HL-60 (cell line): Measurements from ENCODE around the gene VAV2.

ENCODE experiments used
- DNase-seq, 2 experiments: peaks; one replicate each; pipeline ENCODE4 v3.0.0-alpha.2; 2010 to 2020; ENCODE audit warnings: low read depth in 1 of 2, low spot score in 1 of 2
- H3K27ac ChIP-seq: fragments of 250-450 bp; sonication (Bioruptor Pico); replicated peaks from 2 replicates; pipeline ENCODE4 v1.5.1; 2020; ENCODE audit warnings: mild to moderate bottlenecking, moderate library complexity
- H3K27me3 ChIP-seq: fragments of 250-450 bp; sonication (Bioruptor Pico); 2 replicates; pipeline ENCODE4 v1.5.1; 2021; ENCODE audit warnings: mild to moderate bottlenecking, moderate library complexity; ENCODE audit not compliant: insufficient read depth, poor library complexity, severe bottlenecking
- H3K4me3 ChIP-seq: replicated peaks from 2 replicates; pipeline ENCODE4 v1.5.1; 2011; ENCODE audit warnings: mild to moderate bottlenecking, control low read depth, low read length; ENCODE audit not compliant: insufficient read depth
- GABPA ChIP-seq: IDR thresholded peaks from 2 replicates; pipeline ENCODE4 v1.6.1; 2012; ENCODE audit warnings: low read depth
- POLR2AphosphoS5 ChIP-seq: IDR thresholded peaks from 2 replicates; pipeline ENCODE4 v1.6.1; 2012; ENCODE audit warnings: low read depth
- REST ChIP-seq: IDR thresholded peaks from 2 replicates; pipeline ENCODE4 v1.6.1; 2012; ENCODE audit warnings: low read depth; ENCODE audit not compliant: insufficient replicate concordance
- SPI1 ChIP-seq: IDR thresholded peaks from 2 replicates; pipeline ENCODE4 v1.6.1; 2012; ENCODE audit warnings: low read depth, mild to moderate bottlenecking, borderline replicate concordance
- TF ChIP-seq, protein P1 (sequence below): IDR thresholded peaks from one replicate; pipeline ENCODE4 v1.5.1; 2011; ENCODE audit warnings: low read length, control low read depth, inconsistent platforms; ENCODE audit not compliant: insufficient read depth

The VAV2 gene

DNA sequence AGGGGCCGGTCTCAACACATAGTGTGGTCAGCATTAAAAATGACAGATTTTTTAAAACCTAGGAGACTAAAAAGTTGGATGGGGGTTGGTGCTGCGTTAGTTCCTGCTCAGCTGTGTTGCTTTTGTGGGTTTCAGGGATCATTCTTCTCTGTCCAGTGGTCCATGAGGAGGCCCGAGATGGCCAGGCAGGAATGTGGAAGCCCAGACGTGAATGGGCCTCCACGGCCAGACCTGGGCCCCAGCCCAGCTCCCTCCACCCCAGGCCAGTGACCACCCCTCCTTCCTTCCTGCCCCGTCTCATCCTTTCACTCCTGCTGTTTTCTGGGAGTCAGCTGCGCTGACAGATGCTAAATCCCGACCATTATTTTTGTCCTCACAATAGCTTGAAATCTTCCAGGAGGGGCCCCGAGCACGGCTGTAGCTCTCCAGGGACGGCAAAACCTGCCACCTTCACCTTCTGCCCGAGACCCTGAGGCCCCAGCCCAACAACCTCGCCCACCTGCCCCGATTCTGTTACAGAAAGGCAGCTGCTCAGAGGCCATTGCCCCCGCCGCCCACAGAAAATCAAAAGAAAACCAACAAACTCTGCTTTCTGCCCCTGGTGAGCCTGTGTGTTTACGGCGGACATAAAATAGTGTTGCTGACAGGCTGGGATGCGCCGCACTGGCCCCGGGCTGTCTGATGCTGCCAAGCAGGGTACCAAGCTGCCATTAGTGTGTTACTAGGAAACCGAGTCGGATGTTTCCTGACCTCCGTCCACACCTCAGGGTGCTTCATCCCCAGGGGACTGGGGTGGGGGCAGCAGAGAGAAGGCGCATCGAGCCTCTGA lies 170.3 kb downstream of the VAV2 start:
- H3K27ac ChIP-seq, result no peak overlapping the region

DNA sequence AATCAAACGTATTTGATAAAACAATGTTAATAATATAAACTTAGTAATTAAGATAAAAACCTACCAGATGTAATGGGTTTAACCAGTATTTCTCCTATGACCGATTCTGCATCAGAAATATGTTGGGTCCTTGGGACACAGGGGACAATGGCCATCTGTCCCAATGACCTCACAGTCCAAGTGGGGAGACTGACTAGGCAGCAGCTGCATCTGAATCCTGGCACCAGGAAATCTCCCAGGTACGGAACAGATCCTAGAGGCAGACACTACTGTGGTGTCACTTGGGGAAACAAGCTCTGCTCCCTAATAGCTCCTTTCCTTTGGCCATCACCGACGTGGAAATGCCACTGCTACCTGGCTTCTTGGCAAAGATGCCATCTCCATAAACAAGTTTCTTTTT lies 172.2 kb downstream of the VAV2 start:
- DNase-seq, result no peak
- TF ChIP-seq SPI1 (no peak), REST (no peak), GABPA (no peak), POLR2AphosphoS5 (no peak)
- TF ChIP-seq, protein P1, sequence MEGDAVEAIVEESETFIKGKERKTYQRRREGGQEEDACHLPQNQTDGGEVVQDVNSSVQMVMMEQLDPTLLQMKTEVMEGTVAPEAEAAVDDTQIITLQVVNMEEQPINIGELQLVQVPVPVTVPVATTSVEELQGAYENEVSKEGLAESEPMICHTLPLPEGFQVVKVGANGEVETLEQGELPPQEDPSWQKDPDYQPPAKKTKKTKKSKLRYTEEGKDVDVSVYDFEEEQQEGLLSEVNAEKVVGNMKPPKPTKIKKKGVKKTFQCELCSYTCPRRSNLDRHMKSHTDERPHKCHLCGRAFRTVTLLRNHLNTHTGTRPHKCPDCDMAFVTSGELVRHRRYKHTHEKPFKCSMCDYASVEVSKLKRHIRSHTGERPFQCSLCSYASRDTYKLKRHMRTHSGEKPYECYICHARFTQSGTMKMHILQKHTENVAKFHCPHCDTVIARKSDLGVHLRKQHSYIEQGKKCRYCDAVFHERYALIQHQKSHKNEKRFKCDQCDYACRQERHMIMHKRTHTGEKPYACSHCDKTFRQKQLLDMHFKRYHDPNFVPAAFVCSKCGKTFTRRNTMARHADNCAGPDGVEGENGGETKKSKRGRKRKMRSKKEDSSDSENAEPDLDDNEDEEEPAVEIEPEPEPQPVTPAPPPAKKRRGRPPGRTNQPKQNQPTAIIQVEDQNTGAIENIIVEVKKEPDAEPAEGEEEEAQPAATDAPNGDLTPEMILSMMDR, result no peak
- H3K4me3 ChIP-seq, result no peak overlapping the region
- no peaks in the 10 kb centered on the region for H3K27me3 ChIP-seq
- H3K27ac ChIP-seq, result no peak overlapping the region

More for the DNA sequence above, 170.3 kb downstream of the VAV2 start:
- Histone ChIP-seq H3K27me3 (no peaks in the 10 kb centered on the region), H3K4me3 (no peak overlapping the region)
- TF ChIP-seq, protein P1, result no peak
- no peak for DNase-seq

GRCh38 chr9:133818444-133818843 lies 173.7 kb downstream of the VAV2 start:
- no peak for TF ChIP-seq POLR2AphosphoS5
- TF ChIP-seq GABPA, result no peak
- TF ChIP-seq, protein P1, result no peak
- no peak for TF ChIP-seq REST
- no peaks in the 10 kb centered on the region for H3K27me3 ChIP-seq

DNA sequence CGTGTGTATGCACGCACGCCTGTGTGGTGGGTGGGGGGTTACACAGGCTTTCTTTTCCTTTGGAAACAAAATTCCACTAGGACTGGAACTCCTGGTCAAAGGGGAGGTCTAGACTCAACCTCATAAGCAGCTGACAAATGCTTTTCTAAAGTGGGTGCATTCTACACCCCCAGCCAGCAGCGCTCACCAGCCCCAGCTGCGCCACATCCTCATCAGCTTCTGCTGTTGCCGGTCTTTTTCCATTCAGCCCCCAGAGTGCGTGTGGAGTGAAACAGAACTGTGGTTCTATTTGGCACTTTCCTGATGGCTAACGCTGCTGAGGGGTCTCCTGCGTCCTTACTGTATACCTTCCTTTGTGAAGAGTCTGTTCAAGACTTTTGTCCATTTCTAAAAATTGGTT lies 176.3 kb downstream of the VAV2 start:
- TF ChIP-seq GABPA (no peak), REST (no peak), POLR2AphosphoS5 (no peak), SPI1 (no peak)
- TF ChIP-seq, protein P1, result no peak
- Histone ChIP-seq H3K4me3 (no peak overlapping the region), H3K27ac (no peak overlapping the region), H3K27me3 (no peaks in the 10 kb centered on the region)
- no peak for DNase-seq

More at GRCh38 chr9:133818444-133818843, 173.7 kb downstream of the VAV2 start:
- Histone ChIP-seq H3K27ac (no peak overlapping the region), H3K4me3 (no peak overlapping the region)
- no peak for DNase-seq
